HepG2 (cell line): Measurements from ENCODE around the gene DGCR6L. TPM values are rescaled to one million over a fixed set of nuclear protein-coding genes. Genes with fewer than 3 reads are reported as not detected.

Experiments used
- CENPX ChIP-seq: sonication (generic); formaldehyde crosslinking; IDR thresholded peaks from 2 replicates; pipeline ENCODE4 v1.9.0; 2021; ENCODE audit warnings: mild to moderate bottlenecking, missing genetic modification reagents, moderate library complexity
- GABPB1 ChIP-seq: IDR thresholded peaks from 2 replicates; pipeline ENCODE4 v1.6.1; 2016; ENCODE audit warnings: mild to moderate bottlenecking, missing genetic modification reagents, moderate library complexity, missing compliant biosample characterization
- GFI1 ChIP-seq: sonication (generic); formaldehyde crosslinking; IDR thresholded peaks from 2 replicates; pipeline ENCODE4 v1.5.0; 2020; ENCODE audit warnings: missing genetic modification reagents, mild to moderate bottlenecking, borderline replicate concordance
- MEF2D ChIP-seq: sonication (generic); formaldehyde crosslinking; IDR thresholded peaks from 2 replicates; pipeline ENCODE4 v1.5.1; 2020; ENCODE audit warnings: mild to moderate bottlenecking, missing genetic modification reagents
- NAIF1 ChIP-seq: sonication (generic); formaldehyde crosslinking; IDR thresholded peaks from 2 replicates; pipeline ENCODE4 v1.5.0; 2020; ENCODE audit warnings: mild to moderate bottlenecking, missing genetic modification reagents, borderline replicate concordance
- NFATC3 ChIP-seq: sonication (generic); formaldehyde crosslinking; IDR thresholded peaks from 2 replicates; pipeline ENCODE4 v1.5.1; 2020; ENCODE audit warnings: mild to moderate bottlenecking, missing genetic modification reagents
- RNF2 ChIP-seq: fragments of 450-650 bp; conservative IDR thresholded peaks from 2 replicates; pipeline ENCODE4 v1.6.1; 2016; ENCODE audit warnings: low read depth
- SP2 ChIP-seq: sonication (generic); formaldehyde crosslinking; IDR thresholded peaks from 2 replicates; pipeline ENCODE4 v1.5.1; 2020; ENCODE audit warnings: mild to moderate bottlenecking, missing genetic modification reagents
- ZNF333 ChIP-seq: sonication (generic); formaldehyde crosslinking; IDR thresholded peaks from 2 replicates; pipeline ENCODE4 v1.4.0; 2020; ENCODE audit warnings: mild to moderate bottlenecking, missing genetic modification reagents, borderline replicate concordance
- ZNF780A ChIP-seq: sonication (generic); formaldehyde crosslinking; IDR thresholded peaks from 2 replicates; pipeline ENCODE4 v1.8.0; 2022; ENCODE audit warnings: mild to moderate bottlenecking, missing genetic modification reagents, moderate library complexity
- ZSCAN25 ChIP-seq: sonication (generic); formaldehyde crosslinking; IDR thresholded peaks from 2 replicates; pipeline ENCODE4 v1.8.0; 2022; ENCODE audit warnings: mild to moderate bottlenecking, missing genetic modification reagents
- polyA plus RNA-seq, 8 experiments: library from polyadenylated mRNA; depleted of rRNA in 3 of 8; stranded (reverse) in 7 of 8; unstranded in 1 of 8; fragments of >200 nt; fragmentation: Illumina TruSeq in 4 of 8; extraction: Trizol in 4 of 8; gene quantifications; 2 replicates each; pipeline versions ENCODE4 v1.2.1 to v1.2.3, GENCODE V29; 2011 to 2016; ENCODE audit warnings: low read depth in 4 of 8, missing spikeins in 1 of 8, mixed read lengths in 1 of 8; ENCODE audit not compliant: insufficient read depth in 1 of 8
- total RNA-seq, 5 experiments: library from RNA; depleted of rRNA; stranded (reverse); fragments of >200 nt; fragmentation: Illumina TruSeq; extraction: Trizol; gene quantifications; 2 replicates each; pipeline ENCODE4 v1.2.3, GENCODE V29; 2016; ENCODE audit warnings: low read depth in 1 of 5
- TF ChIP-seq, protein P1 (sequence below): sonication (generic); formaldehyde crosslinking; IDR thresholded peaks from 2 replicates; pipeline ENCODE4 v1.4.0; 2020; ENCODE audit warnings: missing genetic modification reagents
- TF ChIP-seq, protein P2 (sequence below): sonication (generic); formaldehyde crosslinking; IDR thresholded peaks from 2 replicates; pipeline ENCODE4 v1.4.0; 2020; ENCODE audit warnings: missing genetic modification reagents
- TF ChIP-seq, protein P3 (sequence below), 2 experiments: sonication (generic) in 1 of 2; formaldehyde crosslinking in 1 of 2; IDR thresholded peaks; 2 replicates each; pipeline versions ENCODE4 v1.4.0 to v1.6.1; 2016 to 2020; ENCODE audit warnings: borderline replicate concordance in 1 of 2, low read depth in 1 of 2, mild to moderate bottlenecking in 1 of 2, missing genetic modification reagents in 1 of 2
- TF ChIP-seq, protein P4 (sequence below): sonication (generic); formaldehyde crosslinking; IDR thresholded peaks from 2 replicates; pipeline ENCODE4 v1.5.1; 2020; ENCODE audit warnings: mild to moderate bottlenecking, missing genetic modification reagents, moderate library complexity

DGCR6L gene
- total and polyA plus RNA-seq, 2 of the 13 experiments (the other 11 are each of a cell fraction or from before 2014, with no cell fraction given), result 17.5 to 35.3 TPM

DNA sequence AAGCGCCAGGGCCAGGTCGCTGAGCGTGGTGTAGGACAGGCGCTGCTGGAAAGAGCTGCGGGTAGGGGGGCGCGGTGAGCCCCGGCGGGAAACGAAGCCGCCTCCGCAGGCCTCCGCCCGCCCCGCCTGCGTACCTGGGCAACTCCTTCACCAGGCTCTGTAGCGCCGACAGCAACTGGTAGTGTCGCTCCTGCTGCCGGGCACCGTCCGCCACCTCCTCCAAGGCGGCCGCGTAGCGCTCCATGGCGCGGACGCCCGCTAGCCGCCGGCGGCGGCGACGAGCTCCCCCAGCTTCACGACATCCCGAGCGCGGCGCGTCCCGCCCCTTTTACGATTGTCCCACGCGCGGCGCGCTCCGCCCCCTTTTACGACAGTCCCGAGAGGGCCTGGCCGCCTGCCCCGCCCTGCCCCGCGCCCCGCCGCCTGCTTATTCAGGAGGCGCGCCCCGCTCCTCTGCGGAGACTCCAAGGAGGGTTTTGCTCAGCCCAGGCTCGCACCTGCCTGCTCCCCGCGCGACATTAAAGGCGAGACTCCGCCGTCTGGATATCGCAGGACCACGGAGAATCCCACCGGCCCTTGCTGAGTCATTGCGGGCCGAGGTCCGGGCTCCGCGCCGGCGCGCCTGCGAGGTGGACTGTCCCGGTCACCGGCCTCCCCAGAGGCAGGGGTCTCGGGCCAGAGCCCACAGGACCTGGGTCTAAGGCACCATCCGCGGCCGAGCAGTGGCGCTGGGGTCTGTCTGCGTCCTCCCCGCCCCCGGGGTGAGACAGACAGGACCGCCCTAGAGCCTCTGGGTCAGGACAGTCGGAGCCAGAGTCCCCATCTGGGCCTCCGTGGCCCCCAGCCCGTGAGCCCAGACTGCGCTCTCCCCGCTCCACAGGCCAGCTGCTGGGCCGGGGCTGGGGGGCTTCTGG lies at the start of gene DGCR6L (continued):
- TF ChIP-seq GFI1, result 0 out of 2 replicates have a peak, but pooled peaks have one; percentile 43
- TF ChIP-seq, protein P1, sequence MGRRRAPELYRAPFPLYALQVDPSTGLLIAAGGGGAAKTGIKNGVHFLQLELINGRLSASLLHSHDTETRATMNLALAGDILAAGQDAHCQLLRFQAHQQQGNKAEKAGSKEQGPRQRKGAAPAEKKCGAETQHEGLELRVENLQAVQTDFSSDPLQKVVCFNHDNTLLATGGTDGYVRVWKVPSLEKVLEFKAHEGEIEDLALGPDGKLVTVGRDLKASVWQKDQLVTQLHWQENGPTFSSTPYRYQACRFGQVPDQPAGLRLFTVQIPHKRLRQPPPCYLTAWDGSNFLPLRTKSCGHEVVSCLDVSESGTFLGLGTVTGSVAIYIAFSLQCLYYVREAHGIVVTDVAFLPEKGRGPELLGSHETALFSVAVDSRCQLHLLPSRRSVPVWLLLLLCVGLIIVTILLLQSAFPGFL (CRISPR knock-in tag), result no peak
- no peak for TF ChIP-seq ZNF780A (CRISPR knock-in tag)
- TF ChIP-seq SP2 (CRISPR knock-in tag), result no peak; the same call in 1 of the 2 replicates
- TF ChIP-seq, protein P2, sequence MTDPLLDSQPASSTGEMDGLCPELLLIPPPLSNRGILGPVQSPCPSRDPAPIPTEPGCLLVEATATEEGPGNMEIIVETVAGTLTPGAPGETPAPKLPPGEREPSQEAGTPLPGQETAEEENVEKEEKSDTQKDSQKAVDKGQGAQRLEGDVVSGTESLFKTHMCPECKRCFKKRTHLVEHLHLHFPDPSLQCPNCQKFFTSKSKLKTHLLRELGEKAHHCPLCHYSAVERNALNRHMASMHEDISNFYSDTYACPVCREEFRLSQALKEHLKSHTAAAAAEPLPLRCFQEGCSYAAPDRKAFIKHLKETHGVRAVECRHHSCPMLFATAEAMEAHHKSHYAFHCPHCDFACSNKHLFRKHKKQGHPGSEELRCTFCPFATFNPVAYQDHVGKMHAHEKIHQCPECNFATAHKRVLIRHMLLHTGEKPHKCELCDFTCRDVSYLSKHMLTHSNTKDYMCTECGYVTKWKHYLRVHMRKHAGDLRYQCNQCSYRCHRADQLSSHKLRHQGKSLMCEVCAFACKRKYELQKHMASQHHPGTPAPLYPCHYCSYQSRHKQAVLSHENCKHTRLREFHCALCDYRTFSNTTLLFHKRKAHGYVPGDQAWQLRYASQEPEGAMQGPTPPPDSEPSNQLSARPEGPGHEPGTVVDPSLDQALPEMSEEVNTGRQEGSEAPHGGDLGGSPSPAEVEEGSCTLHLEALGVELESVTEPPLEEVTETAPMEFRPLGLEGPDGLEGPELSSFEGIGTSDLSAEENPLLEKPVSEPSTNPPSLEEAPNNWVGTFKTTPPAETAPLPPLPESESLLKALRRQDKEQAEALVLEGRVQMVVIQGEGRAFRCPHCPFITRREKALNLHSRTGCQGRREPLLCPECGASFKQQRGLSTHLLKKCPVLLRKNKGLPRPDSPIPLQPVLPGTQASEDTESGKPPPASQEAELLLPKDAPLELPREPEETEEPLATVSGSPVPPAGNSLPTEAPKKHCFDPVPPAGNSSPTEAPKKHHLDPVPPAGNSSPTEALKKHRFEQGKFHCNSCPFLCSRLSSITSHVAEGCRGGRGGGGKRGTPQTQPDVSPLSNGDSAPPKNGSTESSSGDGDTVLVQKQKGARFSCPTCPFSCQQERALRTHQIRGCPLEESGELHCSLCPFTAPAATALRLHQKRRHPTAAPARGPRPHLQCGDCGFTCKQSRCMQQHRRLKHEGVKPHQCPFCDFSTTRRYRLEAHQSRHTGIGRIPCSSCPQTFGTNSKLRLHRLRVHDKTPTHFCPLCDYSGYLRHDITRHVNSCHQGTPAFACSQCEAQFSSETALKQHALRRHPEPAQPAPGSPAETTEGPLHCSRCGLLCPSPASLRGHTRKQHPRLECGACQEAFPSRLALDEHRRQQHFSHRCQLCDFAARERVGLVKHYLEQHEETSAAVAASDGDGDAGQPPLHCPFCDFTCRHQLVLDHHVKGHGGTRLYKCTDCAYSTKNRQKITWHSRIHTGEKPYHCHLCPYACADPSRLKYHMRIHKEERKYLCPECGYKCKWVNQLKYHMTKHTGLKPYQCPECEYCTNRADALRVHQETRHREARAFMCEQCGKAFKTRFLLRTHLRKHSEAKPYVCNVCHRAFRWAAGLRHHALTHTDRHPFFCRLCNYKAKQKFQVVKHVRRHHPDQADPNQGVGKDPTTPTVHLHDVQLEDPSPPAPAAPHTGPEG (CRISPR knock-in tag), result no peak
- 0 out of 2 replicates have a peak, but pooled peaks have one; percentile 31 for TF ChIP-seq ZNF333 (CRISPR knock-in tag)
- TF ChIP-seq NFATC3 (CRISPR knock-in tag), result no peak
- TF ChIP-seq MEF2D (CRISPR knock-in tag), result no peak
- TF ChIP-seq, protein P3, sequence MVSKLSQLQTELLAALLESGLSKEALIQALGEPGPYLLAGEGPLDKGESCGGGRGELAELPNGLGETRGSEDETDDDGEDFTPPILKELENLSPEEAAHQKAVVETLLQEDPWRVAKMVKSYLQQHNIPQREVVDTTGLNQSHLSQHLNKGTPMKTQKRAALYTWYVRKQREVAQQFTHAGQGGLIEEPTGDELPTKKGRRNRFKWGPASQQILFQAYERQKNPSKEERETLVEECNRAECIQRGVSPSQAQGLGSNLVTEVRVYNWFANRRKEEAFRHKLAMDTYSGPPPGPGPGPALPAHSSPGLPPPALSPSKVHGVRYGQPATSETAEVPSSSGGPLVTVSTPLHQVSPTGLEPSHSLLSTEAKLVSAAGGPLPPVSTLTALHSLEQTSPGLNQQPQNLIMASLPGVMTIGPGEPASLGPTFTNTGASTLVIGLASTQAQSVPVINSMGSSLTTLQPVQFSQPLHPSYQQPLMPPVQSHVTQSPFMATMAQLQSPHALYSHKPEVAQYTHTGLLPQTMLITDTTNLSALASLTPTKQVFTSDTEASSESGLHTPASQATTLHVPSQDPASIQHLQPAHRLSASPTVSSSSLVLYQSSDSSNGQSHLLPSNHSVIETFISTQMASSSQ (IDR thresholded peaks at IDR 0.05; ENCODE audit: low read depth), result no peak
- TF ChIP-seq, protein P3 (CRISPR knock-in tag; IDR thresholded peaks at IDR 0.05; ENCODE audit: borderline replicate concordance), result no peak
- no peak for TF ChIP-seq RNF2
- TF ChIP-seq ZSCAN25, result peak; percentile 39; the same call in 1 of the 2 replicates
- TF ChIP-seq GABPB1 (CRISPR knock-in tag), result peak; percentile 80
- TF ChIP-seq, protein P4, sequence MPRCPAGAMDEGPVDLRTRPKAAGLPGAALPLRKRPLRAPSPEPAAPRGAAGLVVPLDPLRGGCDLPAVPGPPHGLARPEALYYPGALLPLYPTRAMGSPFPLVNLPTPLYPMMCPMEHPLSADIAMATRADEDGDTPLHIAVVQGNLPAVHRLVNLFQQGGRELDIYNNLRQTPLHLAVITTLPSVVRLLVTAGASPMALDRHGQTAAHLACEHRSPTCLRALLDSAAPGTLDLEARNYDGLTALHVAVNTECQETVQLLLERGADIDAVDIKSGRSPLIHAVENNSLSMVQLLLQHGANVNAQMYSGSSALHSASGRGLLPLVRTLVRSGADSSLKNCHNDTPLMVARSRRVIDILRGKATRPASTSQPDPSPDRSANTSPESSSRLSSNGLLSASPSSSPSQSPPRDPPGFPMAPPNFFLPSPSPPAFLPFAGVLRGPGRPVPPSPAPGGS, result 0 out of 2 replicates have a peak, but pooled peaks have one; percentile 63
- TF ChIP-seq NAIF1 (CRISPR knock-in tag), result no peak
- TF ChIP-seq CENPX, result no peak
